K562 (cell line): ENCODE measurements around the gene PCDHGA5. TPM values are rescaled to one million over a fixed set of nuclear protein-coding genes. Genes with fewer than 3 reads are reported as not detected.

Experiments
- ATAC-seq: fragments of 200-7000 bp; cut with Tn5 transposase; 3 replicates; pipeline ENCODE4 v1.9.1; 2020; ENCODE audit warnings: moderate library complexity
- BruUV-seq: library from RNA; stranded (reverse); fragments of 400-500 nt; replicated peaks from 2 replicates; lab custom pipeline; 2021; lab: Mats Ljungman, UMichigan
- CTCF ChIA-PET: fragments of 300-600 bp; formaldehyde crosslinking; extraction: SDS; loops from one replicate; lab custom pipeline; 2021; ENCODE audit warnings: low intra/inter-chr PET ratio; lab: Yijun Ruan, JAX
- POLR2A ChIA-PET: fragments of 300-600, 350-650 bp; sonication (Branson Sonifier 250); formaldehyde crosslinking; extraction: SDS; loops from one replicate; lab custom pipeline; 2021; ENCODE audit warnings: antibody characterized with exemption, inconsistent platforms; lab: Yijun Ruan, JAX
- DNase-seq, 4 experiments: peaks; one replicate each; pipeline versions ENCODE4 v3.0.0 to v3.0.0-alpha.2; 2011 to 2018; ENCODE audit warnings: low spot score in 3 of 4, mixed read lengths in 3 of 4; ENCODE audit errors: extremely low read depth in 1 of 4
- FAIRE-seq: peaks from 2 replicates; lab custom pipeline; 2011; peaks lifted over from hg19 to GRCh38; lab: Jason Lieb, UNC
- H2AFZ ChIP-seq: 2 replicates; pipeline ENCODE4 v1.6.0; 2011; ENCODE audit warnings: low read depth, low read length, control low read depth, inconsistent platforms
- H3K27ac ChIP-seq: fragments of 200-600 bp; 3 replicates; pipeline ENCODE4 v1.8.0; 2011; ENCODE audit warnings: low read depth, mild to moderate bottlenecking, control low read depth, inconsistent platforms, low read length, moderate library complexity, mixed read lengths; ENCODE audit errors: extremely low read depth
- H3K27me3 ChIP-seq, 2 experiments: fragments of 300-600 bp in 1 of 2; 2 replicates in 1 of 2; 3 replicates in 1 of 2; pipeline versions ENCODE4 v1.6.0 to v1.8.0; 2011; ENCODE audit warnings: inconsistent platforms in 2 of 2, low read length in 2 of 2, mild to moderate bottlenecking in 1 of 2, mixed read lengths in 1 of 2, moderate library complexity in 1 of 2; ENCODE audit not compliant: control insufficient read depth in 2 of 2, insufficient read depth in 2 of 2
- H3K36me3 ChIP-seq: fragments of 300-600 bp; 3 replicates; pipeline ENCODE4 v1.8.0; 2011; ENCODE audit warnings: mild to moderate bottlenecking, low read length, inconsistent platforms; ENCODE audit not compliant: control insufficient read depth, insufficient read depth
- H3K4me1 ChIP-seq, 2 experiments: fragments of 200-600 bp in 1 of 2; replicated peaks in 1 of 2; 2 replicates in 1 of 2; 3 replicates in 1 of 2; pipeline versions ENCODE4 v1.5.1 to v1.8.0; 2011; ENCODE audit warnings: inconsistent platforms in 2 of 2, low read length in 2 of 2, mild to moderate bottlenecking in 1 of 2, mixed read lengths in 1 of 2, moderate library complexity in 1 of 2; ENCODE audit not compliant: control insufficient read depth in 2 of 2, insufficient read depth in 2 of 2
- H3K4me2 ChIP-seq: 2 replicates; pipeline ENCODE4 v1.6.1; 2011; ENCODE audit warnings: low read length, control low read depth, inconsistent platforms, mixed read lengths; ENCODE audit not compliant: insufficient read depth
- H3K4me3 ChIP-seq: fragments of 200-600 bp; sonication (generic), shearing (Covaris generic); 2 replicates; pipeline ENCODE4 v1.5.1; 2016; ENCODE audit warnings: control low read depth, inconsistent platforms
- H3K79me2 ChIP-seq: fragments of 200-600 bp; 3 replicates; pipeline ENCODE4 v1.8.0; 2011; ENCODE audit warnings: low read length, inconsistent platforms; ENCODE audit not compliant: control insufficient read depth, insufficient read depth
- H3K9ac ChIP-seq, 2 experiments: 2 replicates each; pipeline versions ENCODE4 v1.6.0 to v1.6.1; 2011; ENCODE audit warnings: low read depth in 2 of 2, low read length in 2 of 2, control low read depth in 1 of 2, inconsistent platforms in 1 of 2, mild to moderate bottlenecking in 1 of 2, mixed read lengths in 1 of 2; ENCODE audit not compliant: insufficient read depth in 1 of 2
- H3K9me1 ChIP-seq: one replicate; pipeline ENCODE4 v1.6.0; 2011; ENCODE audit warnings: inconsistent platforms, mild to moderate bottlenecking, low read length, moderate library complexity; ENCODE audit not compliant: control insufficient read depth, insufficient read depth
- H3K9me3 ChIP-seq: replicated peaks from 2 replicates; pipeline ENCODE4 v1.5.1; 2011; ENCODE audit warnings: low read depth, low read length, inconsistent platforms; ENCODE audit not compliant: control insufficient read depth, insufficient read depth
- H4K20me1 ChIP-seq: replicated peaks from 2 replicates; pipeline ENCODE4 v1.6.1; 2011; ENCODE audit warnings: low read length, inconsistent platforms, mixed read lengths; ENCODE audit not compliant: control insufficient read depth, insufficient read depth
- ETV5 ChIP-seq: sonication (generic); formaldehyde crosslinking; IDR thresholded peaks from 2 replicates; pipeline ENCODE4 v1.4.0; 2020; ENCODE audit warnings: low read depth, mild to moderate bottlenecking, missing genetic modification reagents
- HMG20A ChIP-seq: fragments of 450-650 bp; formaldehyde crosslinking; conservative IDR thresholded peaks from 2 replicates; pipeline ENCODE4 v1.4.0; 2020; ENCODE audit warnings: mild to moderate bottlenecking, mixed read lengths
- HNRNPL ChIP-seq: fragments of 200-400 bp; formaldehyde crosslinking; IDR thresholded peaks from 2 replicates; pipeline ENCODE4 v1.6.1; 2017; ENCODE audit warnings: low read depth, mild to moderate bottlenecking, low read length
- JUNB ChIP-seq: fragments of 450-650 bp; formaldehyde crosslinking; conservative IDR thresholded peaks from 2 replicates; pipeline ENCODE4 v1.4.0; 2020; ENCODE audit warnings: mild to moderate bottlenecking
- KHSRP ChIP-seq: fragments of 450-650 bp; IDR thresholded peaks from 2 replicates; pipeline ENCODE4 v1.6.1; 2017
- MED1 ChIP-seq: sonication (generic); formaldehyde crosslinking; IDR thresholded peaks from 2 replicates; pipeline ENCODE4 v1.8.1; 2023; ENCODE audit warnings: missing genetic modification reagents, borderline replicate concordance
- MEF2A ChIP-seq: IDR thresholded peaks from 2 replicates; pipeline ENCODE4 v1.6.1; 2011; ENCODE audit warnings: low read depth, mild to moderate bottlenecking, low read length, moderate library complexity; ENCODE audit not compliant: control insufficient read depth
- MTA3 ChIP-seq: fragments of 450-650 bp; formaldehyde crosslinking; IDR thresholded peaks from 2 replicates; pipeline ENCODE4 v1.6.1; 2017; ENCODE audit warnings: mild to moderate bottlenecking, borderline replicate concordance
- MYNN ChIP-seq, 2 experiments: sonication (generic); formaldehyde crosslinking in 1 of 2; IDR thresholded peaks; 2 replicates each; pipeline versions ENCODE4 v1.5.0 to v1.6.1; 2016 to 2020; ENCODE audit warnings: antibody characterized with exemption in 1 of 2, missing genetic modification reagents in 1 of 2
- SMARCA4 ChIP-seq: fragments of 450-650 bp; IDR thresholded peaks from 2 replicates; pipeline ENCODE4 v1.6.1; 2016
- SRSF3 ChIP-seq: fragments of 200-400 bp; formaldehyde crosslinking; IDR thresholded peaks from 2 replicates; pipeline ENCODE4 v1.6.1; 2016; ENCODE audit warnings: mild to moderate bottlenecking, low read length, moderate library complexity; ENCODE audit not compliant: insufficient read depth
- SUPT5H ChIP-seq: fragments of 450-650 bp; IDR thresholded peaks from 2 replicates; pipeline ENCODE4 v1.6.1; 2016
- TAF9B ChIP-seq: fragments of 450-650 bp; IDR thresholded peaks from 2 replicates; pipeline ENCODE4 v1.6.1; 2018; ENCODE audit warnings: mild to moderate bottlenecking; ENCODE audit not compliant: partially characterized antibody
- ZNF445 ChIP-seq: fragments of 250-450 bp; sonication (Bioruptor Pico); IDR thresholded peaks from 2 replicates; pipeline ENCODE4 v1.4.0; 2020; ENCODE audit warnings: low read depth, mild to moderate bottlenecking, moderate library complexity
- ZNF586 ChIP-seq: fragments of 450-650 bp; formaldehyde crosslinking; conservative IDR thresholded peaks from 2 replicates; pipeline ENCODE4 v1.4.0; 2020; ENCODE audit warnings: mild to moderate bottlenecking, moderate library complexity
- ZNF778 ChIP-seq: fragments of 450-650 bp; formaldehyde crosslinking; IDR thresholded peaks from 2 replicates; pipeline ENCODE4 v1.4.0; 2020; ENCODE audit warnings: mild to moderate bottlenecking, moderate library complexity
- WGBS: fragments of 100-300 bp; shearing (Covaris generic); methylation state at CpG from one replicate; pipeline ENCODE4 v1.1.6; 2016; ENCODE audit warnings: low coverage, mixed read lengths; ENCODE audit not compliant: insufficient coverage; ENCODE audit errors: missing lambda C conversion rate; 5-methylcytosine and 5-hydroxymethylcytosine counted together
- in situ Hi-C: fragments of 300-500 bp; cut with MboI; formaldehyde crosslinking; loops from 4 replicates; pipeline ENCODE4 v1.15.0; 2018; ENCODE audit warnings: inconsistent platforms, mixed read lengths
- intact Hi-C: fragments of 100-400 bp; cut with micrococcal nuclease; formaldehyde crosslinking; loops from 2 replicates; pipeline ENCODE4 v1.14.2; 2022
- polyA plus RNA-seq, 8 experiments: library from polyadenylated mRNA; depleted of rRNA in 4 of 8; stranded (reverse) in 5 of 8; unstranded in 3 of 8; fragments of >200 nt; fragmentation: Nextera tagmentation in 2 of 8; fragmentation: Illumina TruSeq in 1 of 8; extraction: Ambion mirVana in 2 of 8; extraction: Trizol in 1 of 8; gene quantifications; 2 replicates each; pipeline versions ENCODE4 v1.2.1 to v1.2.3, GENCODE V29; 2011 to 2014; ENCODE audit warnings: inconsistent platforms in 1 of 8, missing spikeins in 1 of 8
- total RNA-seq, 7 experiments: library from RNA; depleted of rRNA in 6 of 7; stranded (reverse); fragments of >200 nt in 6 of 7; fragmentation: Illumina TruSeq in 2 of 7; extraction: Trizol in 2 of 7; gene quantifications; 2 replicates each; pipeline versions ENCODE4 v1.2.1 to v1.2.3, GENCODE V29; 2011 to 2021; ENCODE audit warnings: low replicate concordance in 1 of 7
- TF ChIP-seq, protein P1 (sequence below): fragments of 450-650 bp; IDR thresholded peaks from 2 replicates; pipeline ENCODE4 v1.6.1; 2018; ENCODE audit not compliant: partially characterized antibody
- TF ChIP-seq, protein P2 (sequence below), 2 experiments: IDR thresholded peaks; 2 replicates each; pipeline ENCODE4 v1.6.1; 2012; ENCODE audit warnings: improper control_type of control experiment in 2 of 2, low read depth in 2 of 2, low read length in 2 of 2, borderline replicate concordance in 1 of 2

PCDHGA5 gene
- total and polyA plus RNA-seq, 9 of the 15 experiments (the other 6 are each of a cell fraction or from before 2014, with no cell fraction given) = 0.01 to 0.18 (median 0.12) TPM; not detected in 1

DNA sequence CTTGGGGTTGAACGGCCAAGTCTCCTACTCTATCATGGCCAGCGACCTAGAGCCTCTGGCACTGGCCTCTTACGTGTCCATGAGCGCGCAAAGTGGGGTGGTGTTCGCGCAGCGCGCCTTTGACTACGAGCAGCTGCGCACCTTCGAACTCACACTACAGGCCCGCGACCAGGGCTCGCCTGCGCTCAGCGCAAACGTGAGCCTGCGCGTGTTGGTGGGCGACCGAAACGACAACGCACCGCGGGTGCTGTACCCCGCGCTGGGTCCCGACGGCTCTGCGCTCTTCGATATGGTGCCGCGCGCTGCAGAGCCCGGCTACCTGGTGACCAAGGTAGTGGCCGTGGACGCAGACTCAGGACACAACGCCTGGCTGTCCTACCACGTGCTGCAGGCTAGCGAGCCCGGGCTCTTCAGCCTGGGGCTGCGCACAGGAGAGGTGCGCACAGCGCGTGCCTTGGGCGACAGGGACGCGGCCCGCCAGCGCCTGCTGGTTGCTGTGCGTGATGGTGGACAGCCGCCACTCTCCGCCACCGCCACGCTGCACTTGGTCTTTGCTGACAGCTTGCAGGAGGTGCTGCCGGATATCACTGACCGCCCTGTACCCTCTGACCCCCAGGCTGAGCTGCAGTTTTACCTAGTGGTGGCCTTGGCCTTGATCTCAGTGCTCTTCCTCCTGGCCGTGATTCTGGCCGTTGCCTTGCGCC lies 35.7 kb downstream of the PCDHGA5 start:
- CTCF ChIA-PET = no interaction called here
- H3K4me2 ChIP-seq = no peak overlapping the region
- intact Hi-C loops = no loop called here
- no peaks in the 10 kb centered on the region for H3K9me1 ChIP-seq
- 37% methylated on average over 47 of the region's 61 CpGs for WGBS
- no peak for ATAC-seq
- peaks cover 2% of the 10 kb centered on the region; the same call in 1 of the 2 replicates for H3K9me3 ChIP-seq
- no peak overlapping the region for H3K4me3 ChIP-seq
- BruUV-seq = no TSS peak
- H4K20me1 ChIP-seq = no peaks in the 10 kb centered on the region
- H3K9ac ChIP-seq = no peak overlapping the region
- DNase-seq = no peak
- no peak overlapping the region for H2AFZ ChIP-seq
- TF ChIP-seq ETV5 (CRISPR knock-in tag) (no peak), HNRNPL (no peak), TAF9B (no peak), HMG20A (no peak), KHSRP (no peak), MYNN (IDR thresholded peaks at IDR 0.05) (no peak), MYNN (CRISPR knock-in tag; IDR thresholded peaks at IDR 0.05) (no peak), ZNF445 (CRISPR knock-in tag) (no peak), SUPT5H (no peak), MEF2A (no peak), MED1 (CRISPR knock-in tag) (no peak), MTA3 (no peak), SRSF3 (no peak), SMARCA4 (no peak), ZNF586 (CRISPR knock-in tag) (no peak), JUNB (no peak), ZNF778 (CRISPR knock-in tag) (no peak)
- TF ChIP-seq, protein P1, sequence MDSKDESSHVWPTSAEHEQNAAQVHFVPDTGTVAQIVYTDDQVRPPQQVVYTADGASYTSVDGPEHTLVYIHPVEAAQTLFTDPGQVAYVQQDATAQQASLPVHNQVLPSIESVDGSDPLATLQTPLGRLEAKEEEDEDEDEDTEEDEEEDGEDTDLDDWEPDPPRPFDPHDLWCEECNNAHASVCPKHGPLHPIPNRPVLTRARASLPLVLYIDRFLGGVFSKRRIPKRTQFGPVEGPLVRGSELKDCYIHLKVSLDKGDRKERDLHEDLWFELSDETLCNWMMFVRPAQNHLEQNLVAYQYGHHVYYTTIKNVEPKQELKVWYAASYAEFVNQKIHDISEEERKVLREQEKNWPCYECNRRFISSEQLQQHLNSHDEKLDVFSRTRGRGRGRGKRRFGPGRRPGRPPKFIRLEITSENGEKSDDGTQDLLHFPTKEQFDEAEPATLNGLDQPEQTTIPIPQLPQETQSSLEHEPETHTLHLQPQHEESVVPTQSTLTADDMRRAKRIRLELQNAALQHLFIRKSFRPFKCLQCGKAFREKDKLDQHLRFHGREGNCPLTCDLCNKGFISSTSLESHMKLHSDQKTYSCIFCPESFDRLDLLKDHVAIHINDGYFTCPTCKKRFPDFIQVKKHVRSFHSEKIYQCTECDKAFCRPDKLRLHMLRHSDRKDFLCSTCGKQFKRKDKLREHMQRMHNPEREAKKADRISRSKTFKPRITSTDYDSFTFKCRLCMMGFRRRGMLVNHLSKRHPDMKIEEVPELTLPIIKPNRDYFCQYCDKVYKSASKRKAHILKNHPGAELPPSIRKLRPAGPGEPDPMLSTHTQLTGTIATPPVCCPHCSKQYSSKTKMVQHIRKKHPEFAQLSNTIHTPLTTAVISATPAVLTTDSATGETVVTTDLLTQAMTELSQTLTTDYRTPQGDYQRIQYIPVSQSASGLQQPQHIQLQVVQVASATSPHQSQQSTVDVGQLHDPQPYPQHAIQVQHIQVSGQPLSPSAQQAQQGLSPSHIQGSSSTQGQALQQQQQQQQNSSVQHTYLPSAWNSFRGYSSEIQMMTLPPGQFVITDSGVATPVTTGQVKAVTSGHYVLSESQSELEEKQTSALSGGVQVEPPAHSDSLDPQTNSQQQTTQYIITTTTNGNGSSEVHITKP = no peak
- TF ChIP-seq, protein P2, sequence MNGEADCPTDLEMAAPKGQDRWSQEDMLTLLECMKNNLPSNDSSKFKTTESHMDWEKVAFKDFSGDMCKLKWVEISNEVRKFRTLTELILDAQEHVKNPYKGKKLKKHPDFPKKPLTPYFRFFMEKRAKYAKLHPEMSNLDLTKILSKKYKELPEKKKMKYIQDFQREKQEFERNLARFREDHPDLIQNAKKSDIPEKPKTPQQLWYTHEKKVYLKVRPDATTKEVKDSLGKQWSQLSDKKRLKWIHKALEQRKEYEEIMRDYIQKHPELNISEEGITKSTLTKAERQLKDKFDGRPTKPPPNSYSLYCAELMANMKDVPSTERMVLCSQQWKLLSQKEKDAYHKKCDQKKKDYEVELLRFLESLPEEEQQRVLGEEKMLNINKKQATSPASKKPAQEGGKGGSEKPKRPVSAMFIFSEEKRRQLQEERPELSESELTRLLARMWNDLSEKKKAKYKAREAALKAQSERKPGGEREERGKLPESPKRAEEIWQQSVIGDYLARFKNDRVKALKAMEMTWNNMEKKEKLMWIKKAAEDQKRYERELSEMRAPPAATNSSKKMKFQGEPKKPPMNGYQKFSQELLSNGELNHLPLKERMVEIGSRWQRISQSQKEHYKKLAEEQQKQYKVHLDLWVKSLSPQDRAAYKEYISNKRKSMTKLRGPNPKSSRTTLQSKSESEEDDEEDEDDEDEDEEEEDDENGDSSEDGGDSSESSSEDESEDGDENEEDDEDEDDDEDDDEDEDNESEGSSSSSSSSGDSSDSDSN (IDR thresholded peaks at IDR 0.05; ENCODE audit: borderline replicate concordance in 1 of 2, low read depth in 2 of 2, low read length in 2 of 2) = no peak
- TF ChIP-seq, all 486 proteins: peak for 0
- Histone ChIP-seq H3K27ac (no peak overlapping the region), H3K36me3 (no peaks in the 10 kb centered on the region), H3K79me2 (no peaks in the 10 kb centered on the region), H3K4me1 (peaks cover 0 to 8% of the 10 kb centered on the region in 2 experiments; a peak in 3 of 5 replicates), H3K27me3 (peaks cover 3 to 29% of the 10 kb centered on the region in 2 experiments; a peak in 4 of 5 replicates)
- POLR2A ChIA-PET = no interaction called here
- in situ Hi-C loops = no loop called here
- FAIRE-seq = no peak
